NCI-H187 (cell line): Measurements from ENCODE around the gene AQP11.
"Not testable (repeated sequence)": the region's sequence is repeated elsewhere in the genome, so short reads cannot be mapped to it uniquely, and the experiment has no call there.

ENCODE experiments used
- DNase-seq, 2 experiments: peaks; one replicate each; lab custom pipeline; 2025; lab: John Stamatoyannopoulos, UW

Gene AQP11, protein sequence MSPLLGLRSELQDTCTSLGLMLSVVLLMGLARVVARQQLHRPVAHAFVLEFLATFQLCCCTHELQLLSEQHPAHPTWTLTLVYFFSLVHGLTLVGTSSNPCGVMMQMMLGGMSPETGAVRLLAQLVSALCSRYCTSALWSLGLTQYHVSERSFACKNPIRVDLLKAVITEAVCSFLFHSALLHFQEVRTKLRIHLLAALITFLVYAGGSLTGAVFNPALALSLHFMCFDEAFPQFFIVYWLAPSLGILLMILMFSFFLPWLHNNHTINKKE

GRCh38 chr11:77589521-77590193, at the start of gene AQP11:
AQP11 (plus strand) TSS chr11:77589953; CDS start chr11:77589993, 40 bp downstream.
- peak; percentile 70 for DNase-seq

- no peak for DNase-seq
Observed at GRCh38 chr11:77542296-77542695, 47.5 kb upstream of the AQP11 start.

DNA sequence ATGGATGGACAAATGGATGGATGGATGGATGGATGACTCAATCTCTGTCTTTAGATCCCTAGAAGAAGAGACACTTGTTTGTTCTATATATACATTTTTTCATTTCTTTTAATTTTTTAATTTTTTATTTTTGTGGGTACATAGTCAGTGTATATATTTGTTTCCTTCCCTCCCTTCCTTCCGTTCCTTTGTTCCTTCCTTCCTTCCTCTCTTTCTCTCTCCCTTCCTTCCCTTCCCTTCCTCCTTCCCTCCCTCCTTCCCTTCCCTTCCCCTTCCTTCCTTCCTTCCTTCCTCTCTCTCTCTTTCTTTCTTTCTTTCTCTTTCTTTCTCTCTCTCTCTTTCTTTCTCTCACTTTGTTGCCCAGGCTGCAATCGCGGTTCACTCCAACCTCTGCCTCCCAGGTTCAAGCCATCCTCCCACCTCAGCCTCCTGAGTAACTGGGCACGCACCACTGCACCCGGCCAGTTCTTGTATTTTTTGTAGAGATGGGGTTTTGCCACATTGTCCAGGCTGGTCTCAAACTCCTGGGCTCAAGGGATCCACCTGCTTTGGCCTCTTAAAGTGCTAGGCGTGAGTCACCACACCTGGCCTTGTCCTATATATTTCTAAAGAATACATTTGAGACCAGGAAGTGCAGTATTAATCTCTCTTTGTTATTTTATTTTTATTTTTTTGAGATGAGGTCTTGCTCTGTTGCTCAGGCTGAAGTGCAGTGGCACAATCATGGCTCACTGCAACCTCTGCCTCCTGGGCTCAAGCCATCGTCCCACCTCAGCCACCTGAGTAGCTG, 42.5 kb upstream of the AQP11 start:
- DNase-seq = no peak

GRCh38 chr11:77547863-77548551, 41.7 kb upstream of the AQP11 start:
- peak in 1 of 2 experiments; percentile 8 for DNase-seq

DNA sequence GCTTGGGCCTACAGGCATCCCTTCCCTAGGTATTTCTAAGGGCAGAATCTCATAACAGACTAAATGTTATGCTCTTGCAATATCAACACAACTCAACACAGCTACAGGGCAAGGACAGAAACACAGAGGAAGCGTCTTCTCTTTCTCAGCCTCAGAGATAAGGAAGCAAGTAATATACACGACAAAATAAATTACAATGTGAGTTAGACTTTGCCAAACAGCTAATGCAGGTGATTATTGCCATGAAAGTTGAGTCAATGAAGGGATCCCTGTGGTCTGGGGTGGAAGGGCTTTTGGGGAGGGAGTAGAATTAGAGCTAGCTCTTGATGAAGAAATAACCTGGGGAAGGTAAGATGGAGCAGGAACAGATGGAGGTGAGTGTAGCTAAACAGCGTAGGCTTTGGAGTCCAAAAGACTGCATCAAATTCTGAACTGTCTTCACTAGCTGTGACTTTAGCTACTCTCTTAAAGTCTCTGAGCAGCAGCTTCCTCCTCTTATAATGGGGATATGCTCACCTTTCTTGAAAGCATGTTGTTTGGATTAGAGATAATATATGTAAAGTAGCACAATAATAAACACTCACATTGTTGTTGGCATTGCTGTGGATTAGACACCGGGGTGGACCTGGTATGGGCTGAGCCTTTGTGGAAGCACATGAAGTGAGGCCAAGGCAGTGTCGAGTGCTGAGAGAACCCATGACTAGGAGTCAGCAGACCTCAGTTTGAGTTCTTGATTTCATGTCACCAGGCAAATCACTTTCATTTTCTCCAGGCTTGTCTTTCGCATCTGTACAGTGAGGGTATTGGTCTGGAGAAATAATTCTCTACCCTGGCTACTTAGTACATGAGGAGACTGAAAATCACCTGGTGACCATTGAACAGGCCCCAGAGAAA, 41.0 kb upstream of the AQP11 start:
- DNase-seq = no peak

- DNase-seq = not testable (repeated sequence)
Observed at GRCh38 chr11:77551426-77551825, 38.3 kb upstream of the AQP11 start.

GRCh38 chr11:77557553-77557952, 32.2 kb upstream of the AQP11 start:
- no peak for DNase-seq

DNA sequence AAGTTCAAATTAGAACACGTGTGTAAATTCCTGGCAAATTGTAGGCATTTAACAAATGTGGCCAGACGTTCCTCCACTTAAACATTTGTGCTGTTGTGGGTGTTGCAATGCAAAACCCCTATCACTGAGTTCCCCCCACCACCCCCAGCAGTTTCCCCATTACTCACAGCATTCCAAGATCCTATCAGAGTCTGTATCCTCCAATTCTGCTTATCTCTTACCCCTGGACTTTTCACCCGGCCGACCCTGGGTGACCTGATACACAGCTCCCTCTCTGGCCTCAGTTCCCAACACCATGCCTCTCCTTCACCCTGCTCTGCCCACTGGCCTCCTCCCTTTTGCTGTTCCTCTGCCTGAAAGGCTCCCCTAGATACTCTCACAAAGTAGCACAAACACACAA, 31.4 kb upstream of the AQP11 start:
- no peak for DNase-seq

DNA sequence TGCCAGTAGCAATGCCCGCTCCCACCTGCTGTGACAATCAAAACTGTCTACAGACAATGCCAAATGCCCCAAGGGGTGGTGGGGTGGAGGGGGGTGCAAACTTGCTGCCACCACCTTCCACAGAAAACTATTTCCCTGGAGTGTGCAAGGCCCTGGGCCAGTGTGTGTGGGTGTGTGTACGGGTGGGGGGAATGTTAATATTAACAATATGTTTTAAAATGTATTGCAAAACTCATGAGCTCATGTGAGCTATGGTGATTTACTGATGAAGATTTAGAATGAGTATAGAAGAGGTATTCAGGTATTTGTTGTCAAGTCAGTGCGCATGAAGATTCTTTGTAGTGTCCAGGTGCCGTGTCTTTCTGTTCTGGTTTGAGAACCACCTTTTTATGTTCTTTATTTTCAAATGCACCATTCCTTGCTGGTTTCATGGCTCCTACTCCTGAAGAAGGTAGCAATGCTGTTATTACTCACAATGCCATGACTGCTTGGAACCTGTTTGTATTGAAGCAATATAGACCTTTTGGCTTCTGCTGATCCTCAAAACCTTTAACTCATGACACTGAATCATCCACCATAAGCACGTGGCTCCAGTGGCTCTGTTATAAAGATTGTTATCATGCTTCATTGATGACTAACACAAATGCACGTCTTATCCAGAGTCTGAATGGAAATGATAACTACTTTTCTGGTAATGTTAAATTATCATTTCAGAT, 29.9 kb upstream of the AQP11 start:
- DNase-seq = no peak

- no peak for DNase-seq
Observed at GRCh38 chr11:77560605-77561004, 29.1 kb upstream of the AQP11 start.

DNA sequence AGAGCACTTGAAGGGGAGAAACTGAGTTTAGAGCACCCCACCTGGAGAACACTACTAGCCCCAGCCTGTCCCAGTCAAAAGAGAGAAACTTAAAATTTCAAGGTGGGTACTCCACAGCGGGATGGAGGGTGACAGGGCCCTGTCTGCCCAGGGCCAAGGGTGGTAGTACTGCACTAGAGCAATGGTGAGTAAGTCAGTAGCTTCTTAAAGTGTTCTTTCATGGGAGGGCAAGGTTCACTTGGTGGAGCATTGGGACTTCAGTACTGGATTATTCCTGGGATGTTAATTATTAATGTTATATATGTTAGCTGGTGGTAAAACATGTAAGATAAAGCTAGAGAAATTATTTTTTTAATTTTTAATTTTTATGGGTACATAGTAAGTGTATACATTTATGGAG, 28.5 kb upstream of the AQP11 start:
- no peak for DNase-seq

DNA sequence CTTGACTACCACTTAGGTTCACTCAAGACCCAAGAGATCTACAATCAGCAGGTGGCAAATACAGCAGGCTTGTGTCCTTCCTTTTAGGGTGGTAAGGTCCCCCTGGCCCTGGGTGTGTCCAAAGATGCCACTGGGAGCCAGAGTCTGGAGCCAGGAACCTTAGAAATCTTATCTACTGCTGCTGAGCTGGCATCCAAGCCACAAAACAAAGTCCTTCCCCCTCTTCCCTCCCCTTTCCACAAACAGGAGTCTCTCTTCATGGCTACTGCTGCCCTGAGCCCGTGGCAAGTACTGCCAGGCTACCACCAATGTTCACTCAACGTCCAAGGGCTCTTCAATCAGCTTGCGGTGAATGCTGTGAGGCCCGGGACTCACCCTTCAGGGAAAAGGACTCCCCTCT, 21.4 kb upstream of the AQP11 start:
- DNase-seq = no peak

- no peak for DNase-seq
Observed at GRCh38 chr11:77568916-77569675, 20.7 kb upstream of the AQP11 start.

DNA sequence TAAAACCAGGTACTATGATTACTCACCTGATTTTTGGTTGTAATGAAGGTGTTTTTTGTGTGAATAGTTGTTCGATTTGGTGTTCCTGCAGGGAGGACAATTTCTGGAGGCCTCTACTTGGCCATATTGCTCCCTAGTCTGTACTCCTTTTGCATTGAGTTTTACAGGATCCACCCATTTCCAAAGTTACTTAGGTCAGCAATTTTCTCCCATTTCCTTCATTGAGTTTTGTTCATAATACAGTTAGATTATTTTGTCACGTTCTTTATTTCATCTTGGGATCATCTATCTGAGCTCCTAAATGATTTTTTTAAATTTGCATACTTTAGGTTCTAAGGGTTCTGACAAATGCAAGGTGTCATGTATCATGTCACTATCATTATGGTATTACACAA, 20.1 kb upstream of the AQP11 start:
- DNase-seq = no peak

DNA sequence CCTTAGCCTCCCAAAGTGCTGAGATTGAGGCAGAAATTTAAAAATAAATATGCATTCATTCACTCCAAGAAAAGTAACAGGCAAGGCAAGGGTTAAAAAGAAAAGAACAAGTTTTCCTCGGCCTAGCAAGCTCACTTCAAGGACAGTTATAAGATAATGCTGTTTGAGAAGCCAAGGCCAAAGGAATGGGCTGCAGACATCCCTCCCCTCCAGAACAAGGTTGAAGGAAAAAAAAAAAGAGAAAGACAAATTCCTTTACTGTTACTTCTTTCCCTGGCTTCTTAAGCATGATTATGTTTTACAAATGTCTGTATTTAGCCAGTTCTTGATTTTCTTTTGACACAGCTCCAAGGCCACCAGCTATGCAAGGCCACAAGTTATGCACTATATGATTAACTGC, 18.9 kb upstream of the AQP11 start:
- DNase-seq = not testable (repeated sequence)

DNA sequence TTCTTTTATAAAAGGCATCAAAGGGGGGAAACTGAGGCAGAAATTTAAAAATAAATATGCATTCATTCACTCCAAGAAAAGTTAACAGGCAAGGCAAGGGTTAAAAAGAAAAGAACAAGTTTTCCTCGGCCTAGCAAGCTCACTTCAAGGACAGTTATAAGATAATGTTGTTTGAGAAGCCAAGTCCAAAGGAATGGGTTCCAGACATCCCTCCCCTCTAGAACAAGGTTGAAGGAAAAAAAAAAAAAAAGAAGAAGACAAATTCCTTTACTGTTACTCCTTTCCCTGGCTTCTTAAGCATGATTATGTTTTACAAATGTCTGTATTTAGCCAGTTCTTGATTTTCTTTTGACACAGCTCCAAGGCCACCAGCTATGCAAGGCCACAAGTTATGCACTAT, 14.3 kb upstream of the AQP11 start:
- DNase-seq = not testable (repeated sequence)

DNA sequence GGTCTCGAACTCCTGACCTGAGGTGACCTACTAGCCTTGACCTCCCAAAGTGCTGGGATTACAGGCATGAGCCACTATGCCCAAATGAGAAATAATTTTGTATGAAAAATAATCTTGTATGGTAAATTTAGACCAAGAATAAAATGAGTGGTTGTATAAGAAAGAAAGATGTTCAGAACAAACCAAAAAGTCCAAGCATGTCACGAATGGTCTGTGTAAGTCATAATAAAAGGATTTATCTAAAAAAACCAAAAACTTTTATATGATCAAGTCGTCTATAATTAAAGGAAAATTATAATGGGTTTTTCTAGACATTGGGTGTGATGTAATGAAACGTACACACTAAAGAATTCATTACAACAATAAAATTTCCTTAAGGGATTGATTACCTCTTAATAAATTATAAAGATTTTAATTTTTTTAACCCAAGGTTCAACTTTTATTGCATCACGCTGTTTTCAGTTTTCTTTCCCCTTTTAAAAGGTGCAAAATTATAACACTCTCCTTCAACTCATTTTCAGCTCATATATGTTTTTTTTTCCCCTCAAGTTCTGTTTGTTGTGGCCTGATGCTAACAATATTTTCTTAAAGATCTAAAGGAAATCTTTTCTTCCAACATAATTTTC, 8.9 kb upstream of the AQP11 start:
- no peak for DNase-seq

GRCh38 chr11:77589181-77589520, 602 bp upstream of the AQP11 start:
- DNase-seq = peak in 1 of 2 experiments; percentile 70

GRCh38 chr11:77590194-77590782, 535 bp downstream of the AQP11 start:
- peak in 1 of 2 experiments; percentile 30 for DNase-seq
